Activated CD8-positive, alpha-beta memory T cell treated with anti-CD3 and anti-CD28 coated beads, Interleukin-2, amount 50 U/mL, for 24 hours (primary cell): ENCODE measurements around the gene GNB1.
"Not testable (repeated sequence)": the region's sequence is repeated elsewhere in the genome, so short reads cannot be mapped to it uniquely, and the experiment has no call there.

ENCODE experiments used
- DNase-seq: peaks from one replicate; pipeline ENCODE4 v3.0.0-alpha.2; 2020; ENCODE audit errors: extremely low read depth

The GNB1 gene

GRCh38 chr1:1891349-1892078 lies 627 bp upstream of the GNB1 start:
- DNase-seq, result peak; percentile 27

- no peak for DNase-seq
Measured at GRCh38 chr1:1889847-1890505, 911 bp downstream of the GNB1 start.

- no peak for DNase-seq
Measured at GRCh38 chr1:1889090-1889750, 1.7 kb downstream of the GNB1 start.

- not testable (repeated sequence) for DNase-seq
Measured at GRCh38 chr1:1883890-1884289, 7.0 kb downstream of the GNB1 start.

GRCh38 chr1:1883092-1883873 lies 7.6 kb downstream of the GNB1 start:
- DNase-seq, result no peak

- no peak for DNase-seq
Measured at GRCh38 chr1:1881727-1882126, 9.2 kb downstream of the GNB1 start.

GRCh38 chr1:1880617-1881312 lies 10.1 kb downstream of the GNB1 start:
- no peak for DNase-seq

GRCh38 chr1:1879942-1880341 lies 10.9 kb downstream of the GNB1 start:
- DNase-seq, result no peak

- DNase-seq, result no peak
Measured at GRCh38 chr1:1877865-1878436, 12.9 kb downstream of the GNB1 start.

- no peak for DNase-seq
Measured at GRCh38 chr1:1876335-1876930, 14.5 kb downstream of the GNB1 start.

GRCh38 chr1:1875932-1876331 lies 15.0 kb downstream of the GNB1 start:
- no peak for DNase-seq

GRCh38 chr1:1874901-1875300 lies 16.0 kb downstream of the GNB1 start:
- DNase-seq, result no peak

- no peak for DNase-seq
Measured at GRCh38 chr1:1873186-1873585, 17.7 kb downstream of the GNB1 start.

- no peak for DNase-seq
Measured at GRCh38 chr1:1872329-1872994, 18.4 kb downstream of the GNB1 start.

GRCh38 chr1:1869469-1869868 lies 21.4 kb downstream of the GNB1 start:
- DNase-seq, result no peak

GRCh38 chr1:1867164-1867563 lies 23.7 kb downstream of the GNB1 start:
- no peak for DNase-seq

GRCh38 chr1:1862905-1863547 lies 27.9 kb downstream of the GNB1 start:
- DNase-seq, result no peak

GRCh38 chr1:1861761-1862310 lies 29.1 kb downstream of the GNB1 start:
- DNase-seq, result not testable (repeated sequence)

GRCh38 chr1:1861339-1861730 lies 29.6 kb downstream of the GNB1 start:
- no peak for DNase-seq
